ENCODE results near the gene ZFAND3.

GRCh38 chr6:37793067-37793466 lies 26.5 kb upstream of the ZFAND3 start:
- TF ChIP-seq ZNF274 (IDR thresholded peaks at IDR 0.05; ENCODE audit: low read depth, low read length) (no peak), YY1 (IDR thresholded peaks at IDR 0.05; ENCODE audit: insufficient read depth, insufficient read length) (no peak), SUZ12 (IDR thresholded peaks at IDR 0.05; ENCODE audit: extremely low read depth, insufficient read depth, insufficient read length) (no peak)

All from NT2/D1 (cell line).